Right lung (tissue), 5 donors: Measurements from ENCODE around the gene TNPO2. TPM values are rescaled to one million over a fixed set of nuclear protein-coding genes. Genes with fewer than 3 reads are reported as not detected.

ENCODE experiments used
- DNase-seq, 2 donors: peaks; one replicate each; pipeline ENCODE4 v3.0.0-alpha.2; 2013
- polyA plus RNA-seq, 5 donors: library from polyadenylated mRNA; unstranded; fragments of 120-200 nt; gene quantifications; one replicate each; pipeline versions ENCODE4 v1.2.1 to v1.2.3, GENCODE V29; 2013; ENCODE audit warnings: inconsistent platforms in 1 of 5, low replicate concordance in 1 of 5; ENCODE audit not compliant: insufficient read length in 5 of 5, insufficient read depth in 1 of 5

The TNPO2 gene
- polyA plus RNA-seq, 5 donors, result 69.3 to 85.1 (median 75.9) TPM

- DNase-seq, result no peak
Observed at GRCh38 chr19:12649941-12650340, 73.8 kb downstream of the TNPO2 start.

Other genes with a start within 250 kb of the TNPO2 start
- gene ZNF709, start 239.1 kb downstream of the TNPO2 start, polyA plus RNA-seq, result 1 to 10 TPM; 6.3 to 9.9 (median 8.1) TPM
- gene ZNF564, start 172.4 kb downstream of the TNPO2 start, polyA plus RNA-seq, result 10 to 100 TPM in 3 of 5 donors, 1 to 10 TPM in 2; 8.4 to 12.1 (median 11.9) TPM
- gene ZNF490, start 113.1 kb downstream of the TNPO2 start, polyA plus RNA-seq, result 1 to 10 TPM; 3.2 to 6.8 (median 5.0) TPM
- gene ZNF791, start 113.0 kb downstream of the TNPO2 start, polyA plus RNA-seq, result 10 to 100 TPM; 13.9 to 23.7 (median 21.9) TPM
- gene MAN2B1, start 57.2 kb downstream of the TNPO2 start, polyA plus RNA-seq, result 10 to 100 TPM; 27.3 to 42.1 (median 32.8) TPM
- 10 to 100 TPM; 18.4 to 28.6 (median 23.9) TPM for gene WDR83, start 57.1 kb downstream of the TNPO2 start, polyA plus RNA-seq
- gene DHPS, start 42.1 kb downstream of the TNPO2 start, polyA plus RNA-seq, result 10 to 100 TPM; 77.1 to 96.0 (median 87.7) TPM
- under 1 TPM in 2 of 5 donors, not detected in 3; 0.60 to 0.82 TPM for gene GNG14, start 35.9 kb downstream of the TNPO2 start, polyA plus RNA-seq
- gene FBXW9, start 27.3 kb downstream of the TNPO2 start, polyA plus RNA-seq, result 10 to 100 TPM in 3 of 5 donors, 1 to 10 TPM in 2; 7.9 to 14.1 (median 10.1) TPM
- gene TRIR, start 10.8 kb upstream of the TNPO2 start, polyA plus RNA-seq, result 100 to 1,000 TPM; 139 to 222 (median 153) TPM
- gene GET3, start 13.6 kb upstream of the TNPO2 start, polyA plus RNA-seq, result 10 to 100 TPM; 52.8 to 70.1 (median 53.8) TPM
- gene BEST2, start 27.9 kb upstream of the TNPO2 start, polyA plus RNA-seq, result under 1 TPM in 4 of 5 donors, not detected in 1; 0.09 to 0.19 (median 0.15) TPM
- 10 to 100 TPM; 59.2 to 79.9 (median 74.2) TPM for gene HOOK2, start 51.6 kb upstream of the TNPO2 start, polyA plus RNA-seq
- gene JUNB, start 67.6 kb upstream of the TNPO2 start, polyA plus RNA-seq, result 100 to 1,000 TPM in 1 of 5 donors, 10 to 100 TPM in 4; 14.8 to 132 (median 48.0) TPM
- 100 to 1,000 TPM; 197 to 304 (median 214) TPM for gene PRDX2, start 77.9 kb upstream of the TNPO2 start, polyA plus RNA-seq
- gene THSD8, start 78.1 kb upstream of the TNPO2 start, polyA plus RNA-seq, result 10 to 100 TPM in 1 of 5 donors, 1 to 10 TPM in 4; 4.2 to 10.2 (median 7.2) TPM
- gene RNASEH2A, start 82.7 kb upstream of the TNPO2 start, polyA plus RNA-seq, result 10 to 100 TPM; 29.8 to 42.9 (median 32.9) TPM
- gene RTBDN, start 110.6 kb upstream of the TNPO2 start, polyA plus RNA-seq, result under 1 TPM in 4 of 5 donors, not detected in 1; 0.08 to 0.19 (median 0.13) TPM
- 1 to 10 TPM; 1.6 to 2.1 (median 2.0) TPM for gene MAST1, start 114.6 kb upstream of the TNPO2 start, polyA plus RNA-seq
- gene DNASE2, start 157.5 kb upstream of the TNPO2 start, polyA plus RNA-seq, result 10 to 100 TPM; 19.8 to 25.3 (median 20.7) TPM
- gene KLF1, start 163.3 kb upstream of the TNPO2 start, polyA plus RNA-seq, result 1 to 10 TPM in 2 of 5 donors, under 1 TPM in 3; 0.30 to 2.3 (median 0.67) TPM
- 10 to 100 TPM; 19.5 to 31.5 (median 24.8) TPM for gene GCDH, start 167.2 kb upstream of the TNPO2 start, polyA plus RNA-seq
- 1 to 10 TPM; 2.6 to 4.2 (median 3.1) TPM for gene SYCE2, start 195.4 kb upstream of the TNPO2 start, polyA plus RNA-seq
- 10 to 100 TPM; 32.1 to 54.4 (median 44.3) TPM for gene FARSA, start 209.8 kb upstream of the TNPO2 start, polyA plus RNA-seq
- 100 to 1,000 TPM; 632 to 884 (median 841) TPM for gene CALR, start 214.7 kb upstream of the TNPO2 start, polyA plus RNA-seq
- 100 to 1,000 TPM in 1 of 5 donors, 10 to 100 TPM in 4; 55.7 to 105 (median 76.3) TPM for gene RAD23A, start 221.9 kb upstream of the TNPO2 start, polyA plus RNA-seq
- 10 to 100 TPM; 22.7 to 51.6 (median 25.6) TPM for gene GADD45GIP1, start 233.3 kb upstream of the TNPO2 start, polyA plus RNA-seq
- gene DAND5, start 245.6 kb upstream of the TNPO2 start, polyA plus RNA-seq, result under 1 TPM; 0.21 to 0.57 (median 0.26) TPM